ENCODE results near the gene COL1A1.

Gene COL1A1

DNA sequence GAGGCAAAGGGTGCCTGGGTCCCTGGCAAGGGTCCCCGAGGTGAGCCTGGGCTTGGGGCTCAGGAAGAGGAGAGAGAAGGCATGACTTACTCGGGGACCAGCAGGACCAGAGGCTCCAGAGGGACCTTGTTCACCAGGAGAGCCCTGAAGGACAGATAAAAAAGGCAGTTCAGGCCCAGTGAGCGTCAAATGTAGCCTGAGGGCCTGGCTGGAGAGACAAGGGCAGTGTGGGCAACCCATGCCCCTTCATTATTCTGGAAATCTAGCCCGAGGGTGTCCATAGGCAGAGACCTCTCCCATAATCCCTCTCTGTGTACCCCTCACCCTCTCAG, 14.1 kb downstream of the COL1A1 start:
- no peak for DNase-seq (ENCODE audit: low read depth)
- TF ChIP-seq, protein P1, sequence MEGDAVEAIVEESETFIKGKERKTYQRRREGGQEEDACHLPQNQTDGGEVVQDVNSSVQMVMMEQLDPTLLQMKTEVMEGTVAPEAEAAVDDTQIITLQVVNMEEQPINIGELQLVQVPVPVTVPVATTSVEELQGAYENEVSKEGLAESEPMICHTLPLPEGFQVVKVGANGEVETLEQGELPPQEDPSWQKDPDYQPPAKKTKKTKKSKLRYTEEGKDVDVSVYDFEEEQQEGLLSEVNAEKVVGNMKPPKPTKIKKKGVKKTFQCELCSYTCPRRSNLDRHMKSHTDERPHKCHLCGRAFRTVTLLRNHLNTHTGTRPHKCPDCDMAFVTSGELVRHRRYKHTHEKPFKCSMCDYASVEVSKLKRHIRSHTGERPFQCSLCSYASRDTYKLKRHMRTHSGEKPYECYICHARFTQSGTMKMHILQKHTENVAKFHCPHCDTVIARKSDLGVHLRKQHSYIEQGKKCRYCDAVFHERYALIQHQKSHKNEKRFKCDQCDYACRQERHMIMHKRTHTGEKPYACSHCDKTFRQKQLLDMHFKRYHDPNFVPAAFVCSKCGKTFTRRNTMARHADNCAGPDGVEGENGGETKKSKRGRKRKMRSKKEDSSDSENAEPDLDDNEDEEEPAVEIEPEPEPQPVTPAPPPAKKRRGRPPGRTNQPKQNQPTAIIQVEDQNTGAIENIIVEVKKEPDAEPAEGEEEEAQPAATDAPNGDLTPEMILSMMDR (IDR thresholded peaks at IDR 0.05; ENCODE audit: insufficient read depth, low read depth, low read length, missing control alignments): no peak
- no peak overlapping the region for H3K4me3 ChIP-seq (ENCODE audit: low read depth, low read length)

DNA sequence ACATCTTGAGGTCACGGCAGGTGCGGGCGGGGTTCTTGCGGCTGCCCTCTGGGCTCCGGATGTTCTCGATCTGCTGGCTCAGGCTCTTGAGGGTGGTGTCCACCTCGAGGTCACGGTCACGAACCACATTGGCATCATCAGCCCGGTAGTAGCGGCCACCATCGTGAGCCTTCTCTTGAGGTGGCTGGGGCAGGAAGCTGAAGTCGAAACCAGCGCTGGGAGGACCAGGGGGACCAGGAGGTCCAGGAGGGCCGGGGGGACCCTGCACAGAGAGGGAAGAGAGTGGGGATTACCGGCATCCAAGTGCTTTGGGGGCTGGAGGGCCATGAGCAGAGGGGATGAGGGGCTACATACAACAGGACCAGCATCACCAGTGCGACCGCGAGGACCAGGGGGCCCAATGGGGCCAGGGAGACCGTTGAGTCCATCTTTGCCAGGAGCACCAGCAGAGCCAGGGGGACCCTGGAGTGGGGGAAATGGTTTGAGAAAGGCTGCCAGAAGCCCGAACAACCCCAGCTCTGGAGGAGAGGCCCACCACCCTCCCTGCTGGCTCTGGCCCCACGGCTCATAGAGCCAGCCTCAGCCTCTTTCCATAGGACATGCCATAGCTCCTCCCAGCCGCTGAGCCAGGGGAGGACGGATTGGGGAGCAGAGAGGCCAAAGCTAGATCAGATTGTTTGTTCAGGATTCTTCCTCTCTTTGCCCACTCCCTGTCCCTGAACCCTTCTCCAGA, 14.6 kb downstream of the COL1A1 start:
- DNase-seq (ENCODE audit: low read depth): no peak
- TF ChIP-seq, protein P1 (IDR thresholded peaks at IDR 0.05; ENCODE audit: insufficient read depth, low read depth, low read length, missing control alignments): no peak
- no peak overlapping the region for H3K4me3 ChIP-seq (ENCODE audit: low read depth, low read length)

DNA sequence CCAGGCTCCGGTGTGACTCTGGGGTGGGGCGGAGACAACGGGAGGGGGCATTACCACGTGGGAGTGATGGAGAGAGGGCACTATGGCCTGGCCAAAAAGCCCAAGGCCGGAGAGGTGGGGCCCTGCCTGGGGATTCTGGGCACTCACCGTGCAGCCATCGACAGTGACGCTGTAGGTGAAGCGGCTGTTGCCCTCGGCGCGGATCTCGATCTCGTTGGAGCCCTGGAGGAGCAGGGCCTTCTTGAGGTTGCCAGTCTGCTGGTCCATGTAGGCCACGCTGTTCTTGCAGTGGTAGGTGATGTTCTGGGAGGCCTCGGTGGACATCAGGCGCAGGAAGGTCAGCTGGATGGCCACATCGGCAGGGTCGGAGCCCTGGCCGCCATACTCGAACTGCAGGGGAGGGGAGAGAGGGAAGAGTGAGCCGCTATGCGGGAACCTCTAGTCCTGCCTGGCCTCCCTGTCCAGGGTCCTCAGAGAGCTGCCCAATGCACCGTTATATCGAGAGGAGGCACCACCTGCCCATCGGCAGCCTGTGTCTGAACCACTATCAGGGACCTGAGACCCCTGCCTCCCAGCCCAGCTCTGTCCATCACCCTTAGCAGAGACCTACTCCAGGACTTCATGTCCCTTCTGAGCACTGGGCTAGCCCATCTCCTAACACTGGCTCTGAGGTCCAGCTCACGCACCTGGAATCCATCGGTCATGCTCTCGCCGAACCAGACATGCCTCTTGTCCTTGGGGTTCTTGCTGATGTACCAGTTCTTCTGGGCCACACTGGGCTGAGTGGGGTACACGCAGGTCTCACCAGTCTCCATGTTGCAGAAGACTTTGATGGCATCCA, 15.6 kb downstream of the COL1A1 start:
- DNase-seq (ENCODE audit: low read depth): no peak
- no peak overlapping the region for H3K4me3 ChIP-seq (ENCODE audit: low read depth, low read length)
- TF ChIP-seq, protein P1 (IDR thresholded peaks at IDR 0.05; ENCODE audit: insufficient read depth, low read depth, low read length, missing control alignments): no peak

DNA sequence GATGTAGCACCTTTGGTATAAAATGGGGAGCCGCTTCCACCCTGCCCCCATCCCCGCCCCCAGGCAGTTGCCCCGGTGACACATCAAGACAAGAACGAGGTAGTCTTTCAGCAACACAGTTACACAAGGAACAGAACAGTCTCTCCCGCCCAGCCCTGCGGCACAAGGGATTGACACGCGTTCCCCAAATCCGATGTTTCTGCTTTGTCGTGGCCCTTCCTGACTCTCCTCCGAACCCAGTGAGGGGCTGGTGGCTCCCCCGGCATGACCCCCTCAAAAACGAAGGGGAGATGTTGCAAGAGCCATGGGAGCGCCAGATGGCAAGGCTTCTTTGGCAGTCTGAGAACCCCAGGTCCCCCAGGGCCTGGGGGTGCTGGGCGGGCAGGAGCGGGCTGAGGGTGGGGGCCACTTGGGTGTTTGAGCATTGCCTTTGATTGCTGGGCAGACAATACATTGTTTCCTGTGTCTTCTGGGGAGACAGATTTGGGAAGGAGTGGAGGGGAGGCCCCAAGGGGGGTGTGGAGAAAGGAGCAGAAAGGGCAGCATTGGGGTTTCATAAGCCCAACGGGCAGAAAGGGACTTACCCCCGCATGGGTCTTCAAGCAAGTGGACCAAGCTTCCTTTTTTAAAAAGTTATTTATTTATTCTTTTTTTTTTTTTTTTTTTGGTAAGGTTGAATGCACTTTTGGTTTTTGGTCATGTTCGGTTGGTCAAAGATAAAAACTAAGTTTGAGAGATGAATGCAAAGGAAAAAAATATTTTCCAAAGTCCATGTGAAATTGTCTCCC, 16.6 kb downstream of the COL1A1 start:
- no peak overlapping the region for H3K4me3 ChIP-seq (ENCODE audit: low read depth, low read length)
- TF ChIP-seq, protein P1 (IDR thresholded peaks at IDR 0.05; ENCODE audit: insufficient read depth, low read depth, low read length, missing control alignments): no peak
- no peak for DNase-seq (ENCODE audit: low read depth)

DNA sequence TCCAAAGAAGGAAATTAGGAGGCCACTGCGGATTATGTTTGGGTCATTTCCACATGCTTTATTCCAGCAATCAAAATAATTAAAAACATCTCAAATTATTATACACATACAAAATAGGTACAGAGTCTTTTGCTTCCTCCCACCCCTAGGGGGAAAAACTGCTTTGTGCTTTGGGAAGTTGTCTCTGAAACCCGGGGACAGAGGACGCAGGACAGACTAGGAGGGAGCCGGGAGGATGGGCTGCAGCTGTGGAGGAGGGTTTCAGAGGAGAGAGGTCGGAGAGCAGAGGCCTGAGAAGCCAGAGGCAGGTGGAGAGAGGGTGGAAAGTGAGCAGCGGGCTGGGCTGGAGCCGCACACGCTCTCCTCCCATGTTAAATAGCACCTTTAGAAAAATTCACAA, 17.4 kb downstream of the COL1A1 start:
- no peak overlapping the region for H3K4me3 ChIP-seq (ENCODE audit: low read depth, low read length)
- DNase-seq (ENCODE audit: low read depth): no peak
- TF ChIP-seq, protein P1 (IDR thresholded peaks at IDR 0.05; ENCODE audit: insufficient read depth, low read depth, low read length, missing control alignments): no peak

DNA sequence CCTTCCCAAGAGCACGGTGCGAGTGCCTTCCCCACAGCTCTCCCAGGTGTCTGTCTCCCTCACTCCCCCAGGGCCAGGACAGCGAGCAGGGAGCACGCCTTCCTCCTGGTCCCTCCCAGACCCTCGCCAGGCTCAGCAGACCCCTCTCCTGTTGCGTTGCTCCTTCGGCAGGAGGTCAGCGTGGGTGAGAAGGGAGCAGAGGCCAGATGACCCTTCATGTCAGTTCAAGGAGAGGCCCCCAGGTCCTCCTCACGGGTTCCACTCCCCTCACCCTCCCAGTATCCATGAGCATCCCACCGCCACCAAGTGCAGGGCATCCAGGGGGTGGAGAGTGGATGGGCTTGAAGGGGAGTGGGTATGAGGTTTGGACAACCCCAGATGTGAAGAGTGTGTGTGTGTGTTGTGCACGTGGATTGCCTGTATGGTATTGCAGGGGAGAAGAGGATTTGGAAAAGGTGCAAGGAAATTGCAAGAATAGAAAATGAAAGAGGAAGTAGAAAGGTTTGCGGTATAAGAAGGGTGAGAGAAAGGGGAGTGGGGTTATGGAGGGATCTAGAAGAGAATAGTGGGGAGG, 17.9 kb downstream of the COL1A1 start:
- DNase-seq (ENCODE audit: low read depth): no peak
- H3K4me3 ChIP-seq (ENCODE audit: low read depth, low read length): no peak overlapping the region
- TF ChIP-seq, protein P1 (IDR thresholded peaks at IDR 0.05; ENCODE audit: insufficient read depth, low read depth, low read length, missing control alignments): no peak

Measured in GM12865 (cell line).